H9 (cell line): ENCODE data around the gene TRIM69. TPM values are rescaled to one million over a fixed set of nuclear protein-coding genes. Genes with fewer than 3 reads are reported as not detected.

Source experiments
- DNase-seq: peaks from one replicate; pipeline ENCODE4 v3.0.0-alpha.2; 2017
- H2AFZ ChIP-seq: one replicate; pipeline ENCODE4 v1.6.1; 2013; ENCODE audit warnings: mild to moderate bottlenecking, low read length, control low read depth, moderate library complexity
- H2AK5ac ChIP-seq: 2 replicates; pipeline ENCODE4 v1.6.1; 2013; ENCODE audit warnings: low read length, control low read depth, mixed read lengths; ENCODE audit not compliant: insufficient read length
- H2BK120ac ChIP-seq: one replicate; pipeline ENCODE4 v1.6.1; 2013; ENCODE audit warnings: low read depth, mild to moderate bottlenecking, low read length, control low read depth, inconsistent platforms; ENCODE audit not compliant: poor library complexity, severe bottlenecking
- H2BK12ac ChIP-seq: 2 replicates; pipeline ENCODE4 v1.6.1; 2013; ENCODE audit warnings: low read length, control low read depth, mixed read lengths, low read depth; ENCODE audit not compliant: insufficient read length
- H2BK15ac ChIP-seq: 2 replicates; pipeline ENCODE4 v1.6.1; 2013; ENCODE audit warnings: low read depth, low read length, control low read depth
- H2BK20ac ChIP-seq: one replicate; pipeline ENCODE4 v1.6.1; 2013; ENCODE audit warnings: low read depth, mild to moderate bottlenecking, low read length, control low read depth, inconsistent platforms; ENCODE audit not compliant: poor library complexity, severe bottlenecking
- H2BK5ac ChIP-seq: 2 replicates; pipeline ENCODE4 v1.6.1; 2013; ENCODE audit warnings: low read length, control low read depth, mixed read lengths; ENCODE audit not compliant: insufficient read length
- H3K14ac ChIP-seq: 2 replicates; pipeline ENCODE4 v1.6.1; 2013; ENCODE audit warnings: low read length, control low read depth; ENCODE audit not compliant: insufficient read depth
- H3K18ac ChIP-seq: 2 replicates; pipeline ENCODE4 v1.6.1; 2013; ENCODE audit warnings: low read depth, mild to moderate bottlenecking, mixed read lengths, low read length, control low read depth; ENCODE audit not compliant: insufficient read length
- H3K23ac ChIP-seq: 2 replicates; pipeline ENCODE4 v1.6.1; 2013; ENCODE audit warnings: low read length, control low read depth, mixed read lengths, low read depth; ENCODE audit not compliant: insufficient read length
- H3K23me2 ChIP-seq: 2 replicates; pipeline ENCODE4 v1.6.1; 2013; ENCODE audit warnings: low read depth, mild to moderate bottlenecking, mixed read lengths, low read length, control low read depth; ENCODE audit not compliant: insufficient read length, poor library complexity, severe bottlenecking
- H3K27ac ChIP-seq: 2 replicates; pipeline ENCODE4 v1.5.1; 2013; ENCODE audit warnings: low read length, control low read depth, mixed read lengths, low read depth; ENCODE audit not compliant: insufficient read length
- H3K27me3 ChIP-seq: 2 replicates; pipeline ENCODE4 v1.6.1; 2013; ENCODE audit warnings: low read length, control low read depth, inconsistent platforms; ENCODE audit not compliant: insufficient read depth
- H3K4ac ChIP-seq: 2 replicates; pipeline ENCODE4 v1.6.1; 2013; ENCODE audit warnings: low read depth, mild to moderate bottlenecking, control low read depth, inconsistent platforms, low read length, moderate library complexity
- H3K4me1 ChIP-seq: 2 replicates; pipeline ENCODE4 v1.6.1; 2013; ENCODE audit warnings: low read length, control low read depth, inconsistent platforms; ENCODE audit not compliant: insufficient read depth
- H3K4me2 ChIP-seq: 2 replicates; pipeline ENCODE4 v1.6.1; 2013; ENCODE audit warnings: low read length, control low read depth, mixed read lengths; ENCODE audit not compliant: insufficient read length, insufficient read depth
- H3K56ac ChIP-seq: 2 replicates; pipeline ENCODE4 v1.6.1; 2013; ENCODE audit warnings: low read depth, mild to moderate bottlenecking, mixed read lengths, low read length, control low read depth; ENCODE audit not compliant: insufficient read length
- H3K79me1 ChIP-seq: 2 replicates; pipeline ENCODE4 v1.6.1; 2013; ENCODE audit warnings: low read depth, mild to moderate bottlenecking, moderate library complexity, low read length, control low read depth, inconsistent platforms; ENCODE audit not compliant: insufficient read depth, poor library complexity, severe bottlenecking
- H3K79me2 ChIP-seq: 2 replicates; pipeline ENCODE4 v1.6.1; 2013; ENCODE audit warnings: low read length, control low read depth, inconsistent platforms; ENCODE audit not compliant: insufficient read depth
- H3K9ac ChIP-seq: 2 replicates; pipeline ENCODE4 v1.6.1; 2013; ENCODE audit warnings: low read length, control low read depth, mixed read lengths; ENCODE audit not compliant: insufficient read length; ENCODE audit errors: extremely low read depth
- H3K9me3 ChIP-seq: one replicate; pipeline ENCODE4 v1.6.1; 2013; ENCODE audit warnings: low read depth, low read length, inconsistent platforms; ENCODE audit not compliant: control insufficient read depth
- H3T11ph ChIP-seq: one replicate; pipeline ENCODE4 v1.6.1; 2013; ENCODE audit warnings: mild to moderate bottlenecking, low read length, control low read depth, inconsistent platforms
- H4K20me1 ChIP-seq: one replicate; pipeline ENCODE4 v1.6.1; 2013; ENCODE audit not compliant: control insufficient read depth, insufficient read length, insufficient read depth
- H4K5ac ChIP-seq: 2 replicates; pipeline ENCODE4 v1.6.1; 2013; ENCODE audit warnings: low read depth, mild to moderate bottlenecking, mixed read lengths, low read length, control low read depth; ENCODE audit not compliant: insufficient read length
- H4K8ac ChIP-seq: replicated peaks from 2 replicates; pipeline ENCODE4 v1.6.1; 2013; ENCODE audit warnings: low read length, control low read depth, mixed read lengths, low read depth; ENCODE audit not compliant: insufficient read length
- H4K91ac ChIP-seq: 2 replicates; pipeline ENCODE4 v1.6.1; 2013; ENCODE audit warnings: low read depth, mild to moderate bottlenecking, moderate library complexity, mixed read lengths, low read length, control low read depth; ENCODE audit not compliant: insufficient read length
- H3K27ac Mint-ChIP-seq, 3 experiments: 2 replicates in 2 of 3; 3 replicates in 1 of 3; pipeline ENCODE4 v1.8.0; 2020 to 2021; ENCODE audit warnings: mixed read lengths in 3 of 3, mild to moderate bottlenecking in 1 of 3, moderate library complexity in 1 of 3
- H3K27me3 Mint-ChIP-seq: 2 replicates; pipeline ENCODE4 v1.8.0; 2021; ENCODE audit warnings: low read depth, mild to moderate bottlenecking, moderate library complexity, mixed read lengths
- H3K36me3 Mint-ChIP-seq, 3 experiments: 2 replicates in 2 of 3; 3 replicates in 1 of 3; pipeline ENCODE4 v1.8.0; 2020 to 2021; ENCODE audit warnings: low read depth in 3 of 3, mixed read lengths in 3 of 3; ENCODE audit not compliant: insufficient read depth in 1 of 3
- H3K4me1 Mint-ChIP-seq, 2 experiments: 2 replicates each; pipeline ENCODE4 v1.8.0; 2020; ENCODE audit warnings: mixed read lengths in 2 of 2
- H3K4me3 Mint-ChIP-seq, 2 experiments: 2 replicates in 1 of 2; 3 replicates in 1 of 2; pipeline ENCODE4 v1.8.0; 2020 to 2021; ENCODE audit warnings: mild to moderate bottlenecking in 2 of 2, mixed read lengths in 2 of 2, moderate library complexity in 1 of 2
- H3K9me3 Mint-ChIP-seq, 2 experiments: 2 replicates in 1 of 2; 3 replicates in 1 of 2; pipeline ENCODE4 v1.8.0; 2020; ENCODE audit warnings: mild to moderate bottlenecking in 2 of 2, mixed read lengths in 2 of 2, moderate library complexity in 1 of 2
- CTCF ChIP-seq: fragments of 200-600 bp; sonication (generic); conservative IDR thresholded peaks from 3 replicates; pipeline ENCODE4 v1.8.0; 2021; ENCODE audit warnings: antibody characterized with exemption, mild to moderate bottlenecking
- WGBS: extraction: QIAGEN DNeasy Blood & Tissue Kit; methylation state at CpG from one replicate; pipeline ENCODE4 v1.1.7; 2013; ENCODE audit warnings: missing lambda C conversion rate, low lambda C conversion rate, mixed read lengths; ENCODE audit not compliant: insufficient read length; ENCODE audit errors: extremely low coverage; 5-methylcytosine and 5-hydroxymethylcytosine counted together
- total RNA-seq: library from RNA; stranded (reverse); gene quantifications from 2 replicates; pipeline ENCODE4 v1.2.1, GENCODE V29; 2021

TRIM69 gene
- total RNA-seq, 1 experiment from 2014 or later = 4.3 TPM

GRCh38 chr15:44729408-44730127 is 6.8 kb upstream of the TRIM69 start:
- Mint-ChIP-seq H3K36me3 (peaks cover 0 to 3% (median 0%) of the 10 kb centered on the region in 3 experiments; a peak in 1 of 7 replicates), H3K27ac (peak overlapping the region; percentile 89 to 99 (median 98); a peak in 4 of 7 replicates), H3K27me3 (no peaks in the 10 kb centered on the region), H3K9me3 (no peaks in the 10 kb centered on the region), H3K4me1 (peaks cover 15 to 23% of the 10 kb centered on the region in 2 experiments), H3K4me3 (peak overlapping the region; percentile 85 to 95)
- Histone ChIP-seq H4K5ac (no peak overlapping the region), H3K56ac (no peak overlapping the region), H2BK5ac (no peak overlapping the region), H3K9ac (peak overlapping the region; percentile 81), H2BK12ac (no peak overlapping the region), H4K8ac (no peak overlapping the region), H2BK20ac (no peak overlapping the region), H3K18ac (peak overlapping the region; percentile 57), H3K27ac (no peak overlapping the region), H3K4me1 (peaks cover 3% of the 10 kb centered on the region; the same call in 1 of the 2 replicates), H4K91ac (no peak overlapping the region), H3T11ph (no peak overlapping the region), H3K14ac (peak overlapping the region; percentile 90), H3K9me3 (no peaks in the 10 kb centered on the region), H3K4ac (no peak overlapping the region), H2AK5ac (no peak overlapping the region), H2AFZ (peak overlapping the region; percentile 58), H3K79me2 (no peaks in the 10 kb centered on the region), H4K20me1 (no peaks in the 10 kb centered on the region), H3K23ac (no peak overlapping the region), H3K79me1 (no peaks in the 10 kb centered on the region), H2BK15ac (no peak overlapping the region), H3K27me3 (no peaks in the 10 kb centered on the region), H3K4me2 (peak overlapping the region; percentile 93), H3K23me2 (peaks cover 7% of the 10 kb centered on the region), H2BK120ac (peak overlapping the region; percentile 53)
- no peak for DNase-seq
- TF ChIP-seq CTCF = no peak
- no CpG with 5 or more reads among the region's 21 CpGs for WGBS
